Hepatocyte (in vitro differentiated cells): ENCODE measurements around the gene PTPRN2. TPM values are rescaled to one million over a fixed set of nuclear protein-coding genes. Genes with fewer than 3 reads are reported as not detected.

Experiments
- DNase-seq: peaks from one replicate; pipeline ENCODE4 v3.0.0-alpha.2; 2016; ENCODE audit warnings: low spot score
- H2AFZ ChIP-seq: fragments of 200-600 bp; sonication (generic); 2 replicates; pipeline ENCODE4 v1.6.0; 2016; ENCODE audit warnings: antibody characterized with exemption, mild to moderate bottlenecking
- H3K27ac ChIP-seq: fragments of 200-600 bp; sonication (generic); 2 replicates; pipeline ENCODE4 v1.5.1; 2016; ENCODE audit warnings: mild to moderate bottlenecking
- H3K27me3 ChIP-seq: fragments of 200-600 bp; sonication (generic); 2 replicates; pipeline ENCODE4 v1.6.1; 2016
- H3K36me3 ChIP-seq: fragments of 200-600 bp; sonication (generic); replicated peaks from 2 replicates; pipeline ENCODE4 v1.5.1; 2016; ENCODE audit warnings: low read depth; ENCODE audit not compliant: insufficient read depth
- H3K4me1 ChIP-seq: fragments of 200-600 bp; sonication (generic); 2 replicates; pipeline ENCODE4 v1.5.1; 2016; ENCODE audit warnings: mild to moderate bottlenecking, moderate library complexity; ENCODE audit not compliant: insufficient read depth
- H3K4me2 ChIP-seq: fragments of 200-600 bp; sonication (generic); 2 replicates; pipeline ENCODE4 v1.6.0; 2016
- H3K4me3 ChIP-seq: fragments of 200-600 bp; sonication (generic); 2 replicates; pipeline ENCODE4 v1.5.1; 2016; ENCODE audit warnings: mild to moderate bottlenecking
- H3K79me2 ChIP-seq: fragments of 200-600 bp; sonication (generic); 2 replicates; pipeline ENCODE4 v1.6.0; 2017; ENCODE audit warnings: mild to moderate bottlenecking
- H3K9me2 ChIP-seq: fragments of 200-600 bp; sonication (generic); replicated peaks from 2 replicates; pipeline ENCODE4 v1.6.0; 2017; ENCODE audit warnings: mild to moderate bottlenecking; ENCODE audit not compliant: insufficient read depth
- H3K9me3 ChIP-seq: fragments of 200-600 bp; sonication (generic); 2 replicates; pipeline ENCODE4 v1.5.1; 2016; ENCODE audit warnings: low read depth, mild to moderate bottlenecking
- H4K20me1 ChIP-seq: fragments of 200-600 bp; sonication (generic); 2 replicates; pipeline ENCODE4 v1.6.0; 2016; ENCODE audit warnings: mild to moderate bottlenecking; ENCODE audit not compliant: insufficient read depth, poor library complexity, severe bottlenecking
- EZH2 ChIP-seq: fragments of 200-600 bp; sonication (generic); IDR thresholded peaks from 2 replicates; pipeline ENCODE4 v1.6.1; 2016; ENCODE audit warnings: antibody characterized with exemption, mild to moderate bottlenecking, borderline replicate concordance
- EZH2phosphoT487 ChIP-seq: fragments of 200-600 bp; sonication (generic); IDR thresholded peaks from one replicate; pipeline ENCODE4 v1.6.1; 2018; ENCODE audit warnings: antibody characterized with exemption, mild to moderate bottlenecking, low read depth, moderate library complexity; ENCODE audit not compliant: unreplicated experiment, severe bottlenecking
- WGBS: methylation state at CpG from one replicate; pipeline ENCODE4 v1.1.6; 2016; ENCODE audit warnings: low lambda C conversion rate; ENCODE audit errors: missing lambda C conversion rate; 5-methylcytosine and 5-hydroxymethylcytosine counted together
- polyA plus RNA-seq: library from polyadenylated mRNA; unstranded; fragments of >200 nt; fragmentation: Nextera tagmentation; extraction: Ambion mirVana; gene quantifications from 2 replicates; pipeline ENCODE4 v1.2.1, GENCODE V29; 2016
- total RNA-seq: library from RNA; depleted of rRNA; stranded (reverse); fragments of >200 nt; gene quantifications from 2 replicates; pipeline ENCODE4 v1.2.3, GENCODE V29; 2014
- TF ChIP-seq, protein P1 (sequence below): fragments of 200-600 bp; sonication (generic); IDR thresholded peaks from 2 replicates; pipeline ENCODE4 v1.5.1; 2016; ENCODE audit warnings: antibody characterized with exemption, mild to moderate bottlenecking; ENCODE audit not compliant: poor library complexity

Gene PTPRN2
- total and polyA plus RNA-seq, 2 experiments from 2014 or later: 2.1 to 3.3 TPM

DNA sequence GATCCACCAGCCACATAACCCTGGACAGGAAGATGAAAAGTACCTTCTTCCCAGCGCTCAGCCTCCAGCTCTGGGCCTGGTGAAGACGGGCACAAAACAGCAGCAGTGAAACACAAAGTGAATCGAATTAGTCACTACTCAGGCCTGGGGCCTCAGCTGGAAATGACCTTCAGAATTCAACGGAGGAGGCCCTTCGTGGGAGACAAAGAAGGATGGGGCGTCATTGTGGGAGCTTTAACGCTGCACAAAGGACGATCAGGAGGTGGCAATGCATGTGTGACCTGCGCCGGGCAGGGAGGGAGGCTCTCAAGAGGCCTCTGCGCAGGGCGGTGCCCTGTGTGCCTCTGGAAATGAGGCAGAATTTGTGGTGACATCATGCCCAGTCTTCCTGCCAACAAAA is 1089.0 kb downstream of the PTPRN2 start:
- WGBS: 84% methylated on average over 12 of the region's 12 CpGs
- Histone ChIP-seq H3K9me3 (no peaks in the 10 kb centered on the region), H2AFZ (no peak overlapping the region), H3K27me3 (no peaks in the 10 kb centered on the region), H3K36me3 (no peaks in the 10 kb centered on the region), H4K20me1 (no peaks in the 10 kb centered on the region), H3K9me2 (no peaks in the 10 kb centered on the region), H3K4me3 (no peak overlapping the region), H3K4me2 (no peak overlapping the region), H3K27ac (no peak overlapping the region), H3K79me2 (no peaks in the 10 kb centered on the region), H3K4me1 (no peaks in the 10 kb centered on the region)
- TF ChIP-seq, protein P1, sequence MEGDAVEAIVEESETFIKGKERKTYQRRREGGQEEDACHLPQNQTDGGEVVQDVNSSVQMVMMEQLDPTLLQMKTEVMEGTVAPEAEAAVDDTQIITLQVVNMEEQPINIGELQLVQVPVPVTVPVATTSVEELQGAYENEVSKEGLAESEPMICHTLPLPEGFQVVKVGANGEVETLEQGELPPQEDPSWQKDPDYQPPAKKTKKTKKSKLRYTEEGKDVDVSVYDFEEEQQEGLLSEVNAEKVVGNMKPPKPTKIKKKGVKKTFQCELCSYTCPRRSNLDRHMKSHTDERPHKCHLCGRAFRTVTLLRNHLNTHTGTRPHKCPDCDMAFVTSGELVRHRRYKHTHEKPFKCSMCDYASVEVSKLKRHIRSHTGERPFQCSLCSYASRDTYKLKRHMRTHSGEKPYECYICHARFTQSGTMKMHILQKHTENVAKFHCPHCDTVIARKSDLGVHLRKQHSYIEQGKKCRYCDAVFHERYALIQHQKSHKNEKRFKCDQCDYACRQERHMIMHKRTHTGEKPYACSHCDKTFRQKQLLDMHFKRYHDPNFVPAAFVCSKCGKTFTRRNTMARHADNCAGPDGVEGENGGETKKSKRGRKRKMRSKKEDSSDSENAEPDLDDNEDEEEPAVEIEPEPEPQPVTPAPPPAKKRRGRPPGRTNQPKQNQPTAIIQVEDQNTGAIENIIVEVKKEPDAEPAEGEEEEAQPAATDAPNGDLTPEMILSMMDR: no peak
- no peak for TF ChIP-seq EZH2phosphoT487
- TF ChIP-seq EZH2: no peak
- DNase-seq: no peak

DNA sequence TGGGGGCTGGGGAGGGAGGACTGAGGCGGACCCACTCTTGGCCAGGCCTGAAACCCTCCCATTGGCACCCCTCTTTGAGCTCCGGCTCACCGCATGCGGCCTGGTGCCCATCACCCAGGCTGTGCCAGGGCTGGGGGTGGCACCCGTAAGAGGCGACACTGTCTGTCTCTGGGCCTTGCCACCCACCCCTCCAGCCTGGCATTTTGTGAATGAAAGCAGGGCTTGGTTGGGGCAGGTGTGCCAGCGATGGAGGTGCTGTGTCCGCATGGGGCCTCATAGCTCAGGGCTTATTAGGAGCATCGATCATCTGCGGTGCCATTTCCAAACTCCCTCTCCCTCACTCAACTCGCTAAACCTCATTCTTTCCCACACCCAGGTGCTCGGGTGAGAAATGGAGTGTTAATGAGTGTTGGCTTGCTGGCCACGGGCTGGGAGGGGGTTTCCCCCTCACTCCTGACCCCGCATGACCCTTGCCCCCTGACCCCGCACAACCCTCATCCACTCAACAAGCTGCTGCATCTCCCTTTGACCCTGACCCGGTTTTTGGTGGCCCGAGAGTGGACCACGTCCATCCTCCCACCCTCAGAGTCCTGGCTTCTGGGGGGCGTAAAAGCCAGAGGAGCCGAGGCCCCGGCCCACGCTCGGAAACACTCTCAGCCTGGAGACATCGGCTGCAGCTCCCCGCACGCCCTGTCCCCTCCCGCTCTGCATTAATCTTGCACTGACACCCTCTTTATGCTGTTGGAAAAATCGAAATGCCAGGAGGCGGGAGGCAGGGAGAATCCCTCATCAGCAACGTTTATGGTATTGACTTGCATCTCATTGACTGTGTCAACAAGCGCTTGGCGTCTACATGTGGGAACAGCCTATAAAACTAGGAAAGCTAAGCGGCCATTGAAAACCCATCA is 1089.6 kb downstream of the PTPRN2 start:
- 91% methylated on average over 31 of the region's 33 CpGs for WGBS
- H3K36me3 ChIP-seq: no peaks in the 10 kb centered on the region
- no peaks in the 10 kb centered on the region for H3K4me1 ChIP-seq
- H3K27ac ChIP-seq: no peak overlapping the region
- H2AFZ ChIP-seq: no peak overlapping the region
- no peaks in the 10 kb centered on the region for H3K27me3 ChIP-seq
- TF ChIP-seq EZH2phosphoT487 (no peak), EZH2 (no peak)
- TF ChIP-seq, protein P1: no peak
- no peaks in the 10 kb centered on the region for H4K20me1 ChIP-seq
- H3K4me3 ChIP-seq: no peak overlapping the region
- H3K9me2 ChIP-seq: no peaks in the 10 kb centered on the region
- no peak overlapping the region for H3K4me2 ChIP-seq
- H3K9me3 ChIP-seq: no peaks in the 10 kb centered on the region
- no peak for DNase-seq
- H3K79me2 ChIP-seq: no peaks in the 10 kb centered on the region

DNA sequence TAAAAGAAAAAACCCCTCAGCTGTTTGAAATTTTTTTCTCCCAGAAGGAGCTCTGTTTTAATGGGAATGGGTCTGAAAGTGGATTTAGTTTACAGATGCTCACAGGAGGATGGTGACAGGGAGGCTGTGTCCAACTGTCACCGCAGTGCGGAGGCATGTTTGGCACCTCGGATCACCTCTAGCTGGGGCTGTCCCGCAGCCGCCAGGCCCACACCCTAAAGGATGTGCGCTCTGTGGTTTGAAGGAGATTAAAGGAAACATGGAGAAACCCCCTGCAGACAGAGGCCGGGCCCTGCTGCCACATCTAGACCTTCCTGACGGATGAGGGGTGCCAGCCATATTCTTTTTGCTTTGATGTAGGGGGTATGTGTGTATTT is 1090.3 kb downstream of the PTPRN2 start:
- WGBS: 91% methylated on average over 8 of the region's 8 CpGs
- no peak overlapping the region for H2AFZ ChIP-seq
- DNase-seq: no peak
- no peaks in the 10 kb centered on the region for H4K20me1 ChIP-seq
- H3K4me3 ChIP-seq: no peak overlapping the region
- TF ChIP-seq, protein P1: no peak
- no peak for TF ChIP-seq EZH2phosphoT487
- no peak for TF ChIP-seq EZH2
- no peaks in the 10 kb centered on the region for H3K27me3 ChIP-seq
- H3K9me2 ChIP-seq: no peaks in the 10 kb centered on the region
- H3K4me1 ChIP-seq: no peaks in the 10 kb centered on the region
- H3K36me3 ChIP-seq: no peaks in the 10 kb centered on the region
- H3K79me2 ChIP-seq: no peaks in the 10 kb centered on the region
- no peak overlapping the region for H3K4me2 ChIP-seq
- no peak overlapping the region for H3K27ac ChIP-seq
- H3K9me3 ChIP-seq: no peaks in the 10 kb centered on the region
